HG03039 (cell line): Measurements from ENCODE around the gene EFL1.

ENCODE experiments used
- ATAC-seq: cut with Tn5 transposase; IDR thresholded peaks from one replicate; pipeline ENCODE4 v1.9.1; 2021; ENCODE audit warnings: mild to moderate bottlenecking, moderate library complexity; ENCODE audit not compliant: unreplicated experiment

The EFL1 gene

GRCh38 chr15:82168296-82168695 lies 94.2 kb downstream of the EFL1 start:
- no peak for ATAC-seq

- ATAC-seq, result no peak
Measured at GRCh38 chr15:82165948-82166376, 96.6 kb downstream of the EFL1 start.

- no peak for ATAC-seq
Measured at GRCh38 chr15:82159922-82160321, 102.6 kb downstream of the EFL1 start.

GRCh38 chr15:82158811-82159210 lies 103.7 kb downstream of the EFL1 start:
- no peak for ATAC-seq

GRCh38 chr15:82150645-82151044 lies 111.9 kb downstream of the EFL1 start:
- no peak for ATAC-seq

- ATAC-seq, result no peak
Measured at GRCh38 chr15:82146990-82147461, 115.5 kb downstream of the EFL1 start.

GRCh38 chr15:82146576-82146975 lies 116.0 kb downstream of the EFL1 start:
- ATAC-seq, result no peak

- ATAC-seq, result no peak
Measured at GRCh38 chr15:82143390-82144385, 118.8 kb downstream of the EFL1 start.

- no peak for ATAC-seq
Measured at GRCh38 chr15:82140886-82141285, 121.6 kb downstream of the EFL1 start.

- no peak for ATAC-seq
Measured at GRCh38 chr15:82139823-82140268, 122.7 kb downstream of the EFL1 start.

- no peak for ATAC-seq
Measured at GRCh38 chr15:82138306-82138705, 124.2 kb downstream of the EFL1 start.

GRCh38 chr15:82137261-82137660 lies 125.3 kb downstream of the EFL1 start:
- no peak for ATAC-seq

- no peak for ATAC-seq
Measured at GRCh38 chr15:82136120-82136519, 126.4 kb downstream of the EFL1 start.

- ATAC-seq, result no peak
Measured at GRCh38 chr15:82135638-82136037, 126.9 kb downstream of the EFL1 start.

GRCh38 chr15:82134461-82134860 lies 128.1 kb downstream of the EFL1 start:
- no peak for ATAC-seq

GRCh38 chr15:82133251-82133650 lies 129.3 kb downstream of the EFL1 start:
- ATAC-seq, result no peak

GRCh38 chr15:82132742-82133141 lies 129.8 kb downstream of the EFL1 start:
- ATAC-seq, result no peak

GRCh38 chr15:82132096-82132495 lies 130.4 kb downstream of the EFL1 start:
- ATAC-seq, result no peak

GRCh38 chr15:82130248-82130647 lies 132.3 kb downstream of the EFL1 start:
- ATAC-seq, result no peak

GRCh38 chr15:82129761-82130160 lies 132.8 kb downstream of the EFL1 start:
- ATAC-seq, result no peak

GRCh38 chr15:82129149-82129692 lies 133.3 kb downstream of the EFL1 start:
- no peak for ATAC-seq
